Mammary epithelial cell (primary cell): ENCODE results near the gene TROAP.

Experiments
- CTCF ChIP-seq, 2 donors: IDR thresholded peaks in 1 of 2; conservative IDR thresholded peaks in 1 of 2; 2 replicates each; pipeline ENCODE4 v1.5.1; 2011 to 2012; ENCODE audit warnings: inconsistent platforms in 2 of 2, low read length in 2 of 2, mild to moderate bottlenecking in 2 of 2, control low read depth in 1 of 2, low read depth in 1 of 2; ENCODE audit not compliant: insufficient read depth in 1 of 2; ENCODE audit errors: extremely low read depth in 1 of 2
- EZH2 ChIP-seq: IDR thresholded peaks from 2 replicates; pipeline ENCODE4 v1.6.1; 2012; ENCODE audit warnings: low read length, inconsistent platforms, borderline replicate concordance

GRCh38 chr12:49335118-49335954 lies 12.3 kb downstream of the TROAP start:
- TF ChIP-seq EZH2 = no peak
- no peak for TF ChIP-seq CTCF (conservative IDR thresholded peaks at IDR 0.05 in 1 of 2, IDR thresholded peaks at IDR 0.05 in 1 of 2; ENCODE audit: extremely low read depth in 1 of 2, insufficient read depth in 1 of 2, low read depth in 1 of 2, low read length in 2 of 2)
